PC-9 (cell line): ENCODE data around the gene PCNX3. TPM values are rescaled to one million over a fixed set of nuclear protein-coding genes. Genes with fewer than 3 reads are reported as not detected.

Experiments
- BruUV-seq: library from RNA; stranded (reverse); fragments of 400-500 nt; replicated peaks from 2 replicates; lab custom pipeline; 2021; lab: Mats Ljungman, UMichigan
- CTCF ChIA-PET: fragments of 300-600 bp; sonication (Branson Sonifier 250); formaldehyde crosslinking; loops from one replicate; lab custom pipeline; 2022; ENCODE audit warnings: antibody characterized with exemption; lab: Charles Lee
- POLR2A ChIA-PET: fragments of 300-600 bp; sonication (Branson Sonifier 250); formaldehyde crosslinking; loops from one replicate; lab custom pipeline; 2022; ENCODE audit warnings: antibody characterized with exemption; ENCODE audit not compliant: unreplicated experiment; lab: Charles Lee
- DNase-seq, 2 experiments: peaks; one replicate each; pipeline versions ENCODE4 v3.0.0 to v3.0.0-alpha.2; 2015 to 2022; ENCODE audit warnings: mixed read lengths in 1 of 2
- H2AFZ ChIP-seq: fragments of 200-600 bp; sonication (generic); 2 replicates; pipeline ENCODE4 v1.8.1; 2017; ENCODE audit warnings: antibody characterized with exemption
- H3F3A ChIP-seq: fragments of 200-600 bp; sonication (generic); 2 replicates; pipeline ENCODE4 v1.8.1; 2017; ENCODE audit warnings: antibody characterized with exemption, mild to moderate bottlenecking, low read depth; ENCODE audit not compliant: insufficient read depth
- H3K27ac ChIP-seq: fragments of 200-600 bp; sonication (generic); 2 replicates; pipeline ENCODE4 v1.6.1; 2016; ENCODE audit warnings: mixed run types
- H3K27me3 ChIP-seq: fragments of 200-600 bp; sonication (generic); 2 replicates; pipeline ENCODE4 v1.6.1; 2016; ENCODE audit warnings: low read depth, mixed run types; ENCODE audit not compliant: insufficient read depth
- H3K36me3 ChIP-seq: fragments of 200-600 bp; sonication (generic); 2 replicates; pipeline ENCODE4 v1.6.1; 2016; ENCODE audit warnings: low read depth, mixed run types
- H3K4me1 ChIP-seq: fragments of 200-600 bp; sonication (generic); replicated peaks from 2 replicates; pipeline ENCODE4 v1.6.1; 2016; ENCODE audit warnings: mixed run types; ENCODE audit not compliant: insufficient read depth
- H3K4me2 ChIP-seq: fragments of 200-600 bp; sonication (generic); 2 replicates; pipeline ENCODE4 v1.6.1; 2017; ENCODE audit warnings: mixed run types
- H3K4me3 ChIP-seq: fragments of 200-600 bp; sonication (generic); 2 replicates; pipeline ENCODE4 v1.6.1; 2016; ENCODE audit warnings: mixed run types
- H3K79me2 ChIP-seq: fragments of 200-600 bp; sonication (generic); 2 replicates; pipeline ENCODE4 v1.6.1; 2017; ENCODE audit warnings: low read depth, mixed run types
- H3K9me2 ChIP-seq: fragments of 200-600 bp; sonication (generic); 2 replicates; pipeline ENCODE4 v1.8.1; 2017; ENCODE audit warnings: mild to moderate bottlenecking; ENCODE audit not compliant: insufficient read depth
- H3K9me3 ChIP-seq: fragments of 200-600 bp; sonication (generic); 2 replicates; pipeline ENCODE4 v1.8.1; 2016; ENCODE audit warnings: low read depth; ENCODE audit not compliant: insufficient read depth
- H4K20me1 ChIP-seq: fragments of 200-600 bp; sonication (generic); 2 replicates; pipeline ENCODE4 v1.8.1; 2017; ENCODE audit not compliant: insufficient read depth
- CTCF ChIP-seq: fragments of 200-600 bp; sonication (generic); conservative IDR thresholded peaks from 2 replicates; pipeline ENCODE4 v1.6.1; 2017; ENCODE audit warnings: mixed run types, antibody characterized with exemption, mild to moderate bottlenecking, moderate library complexity
- EZH2 ChIP-seq: fragments of 200-600 bp; sonication (generic); IDR thresholded peaks from 2 replicates; pipeline ENCODE4 v1.8.0; 2017; ENCODE audit warnings: antibody characterized with exemption, low read depth
- intact Hi-C: fragments of 100-400 bp; cut with micrococcal nuclease; formaldehyde crosslinking; loops from one replicate; pipeline ENCODE4 v1.10.0; 2022; ENCODE audit not compliant: unreplicated experiment
- total RNA-seq: library from RNA; stranded (reverse); gene quantifications from 2 replicates; pipeline ENCODE4 v1.2.3, GENCODE V29; 2021

Gene PCNX3
- total RNA-seq, 1 experiment from 2014 or later, result 76.9 TPM

DNA sequence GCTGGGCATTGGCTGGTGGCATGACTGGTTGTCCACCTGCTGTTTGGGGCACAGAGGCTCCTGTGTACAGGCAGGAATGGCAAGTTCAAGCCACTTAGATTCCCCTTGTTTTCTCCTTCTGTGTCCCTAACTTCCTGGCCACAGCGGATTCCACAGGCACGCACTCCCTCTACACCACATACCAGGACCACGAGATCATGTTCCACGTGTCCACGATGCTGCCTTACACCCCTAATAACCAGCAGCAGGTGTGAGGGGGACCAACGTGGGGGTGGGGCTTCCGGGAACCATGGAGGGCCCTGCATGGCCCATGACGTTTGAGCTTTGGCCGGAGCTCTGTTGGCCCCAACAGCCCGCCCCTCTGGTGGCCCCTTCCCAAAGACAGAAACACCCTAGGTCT is 30.1 kb downstream of the PCNX3 start:
- H3K27ac ChIP-seq, result no peak overlapping the region
- ChIA-PET POLR2A (no interaction called here), CTCF (no interaction called here)
- no peak overlapping the region for H2AFZ ChIP-seq
- H4K20me1 ChIP-seq, result no peaks in the 10 kb centered on the region
- BruUV-seq, result no TSS peak
- TF ChIP-seq CTCF (no peak), EZH2 (no peak)
- no peak overlapping the region for H3K4me3 ChIP-seq
- peak in 1 of 2 experiments; percentile 34 for DNase-seq
- H3K4me2 ChIP-seq, result no peak overlapping the region
- H3K27me3 ChIP-seq, result no peaks in the 10 kb centered on the region
- intact Hi-C loops, result no loop called here
- H3K9me2 ChIP-seq, result no peaks in the 10 kb centered on the region
- no peaks in the 10 kb centered on the region for H3K36me3 ChIP-seq
- peaks cover 6% of the 10 kb centered on the region for H3K4me1 ChIP-seq
- no peaks in the 10 kb centered on the region for H3K9me3 ChIP-seq
- no peaks in the 10 kb centered on the region for H3K79me2 ChIP-seq
- peaks cover 20% of the 10 kb centered on the region for H3F3A ChIP-seq

- intact Hi-C loops, result no loop called here
- peaks cover 13% of the 10 kb centered on the region for H3K4me1 ChIP-seq
- H3K79me2 ChIP-seq, result no peaks in the 10 kb centered on the region
- peaks cover 28% of the 10 kb centered on the region for H3F3A ChIP-seq
- H3K4me3 ChIP-seq, result no peak overlapping the region
- BruUV-seq, result no TSS peak
- H3K27me3 ChIP-seq, result no peaks in the 10 kb centered on the region
- ChIA-PET POLR2A (no interaction called here), CTCF (no interaction called here)
- no peaks in the 10 kb centered on the region for H3K36me3 ChIP-seq
- no peaks in the 10 kb centered on the region for H4K20me1 ChIP-seq
- no peak for DNase-seq
- no peak overlapping the region for H2AFZ ChIP-seq
- H3K27ac ChIP-seq, result no peak overlapping the region
- TF ChIP-seq CTCF, result no peak
- TF ChIP-seq EZH2, result no peak
- no peaks in the 10 kb centered on the region for H3K9me3 ChIP-seq
- H3K4me2 ChIP-seq, result no peak overlapping the region
- no peaks in the 10 kb centered on the region for H3K9me2 ChIP-seq
Measured at GRCh38 chr11:65646288-65646957, 30.8 kb downstream of the PCNX3 start.

GRCh38 chr11:65646958-65647701 is 31.6 kb downstream of the PCNX3 start:
- Histone ChIP-seq H3K79me2 (no peaks in the 10 kb centered on the region), H3K4me2 (no peak overlapping the region), H3K9me2 (no peaks in the 10 kb centered on the region), H3K9me3 (no peaks in the 10 kb centered on the region), H3K27ac (no peak overlapping the region), H3F3A (peaks cover 35% of the 10 kb centered on the region), H2AFZ (no peak overlapping the region), H4K20me1 (no peaks in the 10 kb centered on the region), H3K4me1 (peaks cover 20% of the 10 kb centered on the region), H3K4me3 (no peak overlapping the region), H3K36me3 (no peaks in the 10 kb centered on the region), H3K27me3 (no peaks in the 10 kb centered on the region)
- POLR2A ChIA-PET, result no interaction called here
- TF ChIP-seq CTCF (no peak), EZH2 (no peak)
- no peak for DNase-seq
- no TSS peak for BruUV-seq
- CTCF ChIA-PET, result no interaction called here
- intact Hi-C loops, result no loop called here
